Measurements from ENCODE around the gene TBXAS1.

The TBXAS1 gene

DNA sequence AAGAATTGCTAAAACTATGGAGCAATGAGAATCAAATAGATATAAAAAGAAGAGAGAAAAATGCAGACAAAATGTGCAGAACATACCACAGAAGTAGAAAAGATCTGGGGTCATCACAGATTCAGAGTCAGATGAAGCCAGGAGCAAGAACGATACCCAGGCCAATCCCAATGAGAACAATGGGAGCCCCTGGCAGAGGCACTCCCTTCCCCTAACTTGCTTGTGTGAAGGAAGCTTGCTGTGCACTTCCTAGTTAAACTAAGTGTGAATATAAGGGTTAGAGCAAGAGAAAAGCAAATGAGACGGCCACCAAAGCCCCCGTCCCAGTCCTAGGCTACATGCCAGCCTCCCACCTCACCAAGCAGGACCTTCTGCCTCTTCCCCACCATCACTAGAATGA is 221.0 kb downstream of the TBXAS1 start:
- in situ Hi-C loops (cut with MboI; ENCODE audit: low pct_unique_long_range_greater_than_20kb, low sequenced_read_pairs, unreplicated experiment) = no loop called here
- TF ChIP-seq, protein P1, sequence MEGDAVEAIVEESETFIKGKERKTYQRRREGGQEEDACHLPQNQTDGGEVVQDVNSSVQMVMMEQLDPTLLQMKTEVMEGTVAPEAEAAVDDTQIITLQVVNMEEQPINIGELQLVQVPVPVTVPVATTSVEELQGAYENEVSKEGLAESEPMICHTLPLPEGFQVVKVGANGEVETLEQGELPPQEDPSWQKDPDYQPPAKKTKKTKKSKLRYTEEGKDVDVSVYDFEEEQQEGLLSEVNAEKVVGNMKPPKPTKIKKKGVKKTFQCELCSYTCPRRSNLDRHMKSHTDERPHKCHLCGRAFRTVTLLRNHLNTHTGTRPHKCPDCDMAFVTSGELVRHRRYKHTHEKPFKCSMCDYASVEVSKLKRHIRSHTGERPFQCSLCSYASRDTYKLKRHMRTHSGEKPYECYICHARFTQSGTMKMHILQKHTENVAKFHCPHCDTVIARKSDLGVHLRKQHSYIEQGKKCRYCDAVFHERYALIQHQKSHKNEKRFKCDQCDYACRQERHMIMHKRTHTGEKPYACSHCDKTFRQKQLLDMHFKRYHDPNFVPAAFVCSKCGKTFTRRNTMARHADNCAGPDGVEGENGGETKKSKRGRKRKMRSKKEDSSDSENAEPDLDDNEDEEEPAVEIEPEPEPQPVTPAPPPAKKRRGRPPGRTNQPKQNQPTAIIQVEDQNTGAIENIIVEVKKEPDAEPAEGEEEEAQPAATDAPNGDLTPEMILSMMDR (IDR thresholded peaks at IDR 0.05; ENCODE audit: extremely low read depth, insufficient read depth, missing control alignments) = no peak
- DNase-seq (ENCODE audit: low spot score) = no peak

DNA sequence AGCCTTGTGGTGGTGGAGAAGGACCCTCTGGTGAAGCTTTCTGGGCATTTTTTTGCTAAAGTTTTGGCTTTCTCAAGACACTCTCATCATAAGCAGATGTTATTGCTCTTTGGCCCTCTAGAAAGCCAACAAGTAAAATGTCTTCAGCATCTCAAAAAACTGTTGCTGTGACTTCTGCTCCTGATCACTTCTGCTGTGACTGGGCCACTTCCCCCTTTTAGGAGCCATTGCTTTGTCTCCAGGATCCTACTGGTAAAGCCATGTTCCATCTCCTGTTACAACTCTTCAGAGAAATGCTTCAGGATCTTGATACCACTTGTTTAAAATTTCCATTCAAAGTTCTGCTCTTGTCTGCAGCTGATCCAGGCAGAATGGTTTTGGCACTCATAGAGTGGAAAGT is 222.8 kb downstream of the TBXAS1 start:
- DNase-seq (ENCODE audit: low spot score) = no peak
- in situ Hi-C loops (cut with MboI; ENCODE audit: low pct_unique_long_range_greater_than_20kb, low sequenced_read_pairs, unreplicated experiment) = no loop called here
- TF ChIP-seq, protein P1 (IDR thresholded peaks at IDR 0.05; ENCODE audit: extremely low read depth, insufficient read depth, missing control alignments) = no peak

DNA sequence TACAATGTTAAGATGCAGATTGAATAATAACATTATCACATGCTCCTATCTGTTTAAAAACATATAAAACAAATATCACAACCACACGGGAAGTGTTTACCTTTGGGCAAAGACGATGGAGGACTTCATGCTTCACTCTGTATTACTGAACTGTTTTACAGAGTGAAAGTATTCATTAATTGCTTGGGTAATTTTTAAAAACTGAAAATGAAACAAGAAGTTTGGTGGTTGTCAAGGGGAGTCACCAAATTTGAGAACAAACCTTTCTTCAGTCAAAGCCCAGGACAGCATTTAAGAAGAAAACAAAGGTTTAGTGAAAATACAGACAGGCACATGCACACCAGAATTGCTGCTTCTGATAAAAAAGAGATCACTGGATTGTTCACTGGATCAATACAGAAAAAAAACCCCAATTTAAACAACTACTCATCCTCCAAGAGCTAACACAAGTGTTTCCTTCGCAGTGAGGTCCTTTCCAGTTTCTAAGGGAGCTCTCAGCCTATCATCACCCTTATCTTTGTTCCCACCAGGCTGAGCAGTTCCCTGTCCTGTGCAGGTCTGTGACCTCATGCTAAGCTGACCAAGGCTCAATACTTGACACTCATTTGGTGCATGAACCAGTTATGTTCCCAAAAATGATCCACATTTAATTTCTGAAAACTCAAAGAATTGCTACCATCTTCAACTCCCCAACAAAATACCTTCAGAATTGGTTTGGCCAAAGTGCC is 224.9 kb downstream of the TBXAS1 start:
- in situ Hi-C loops (cut with MboI; ENCODE audit: low pct_unique_long_range_greater_than_20kb, low sequenced_read_pairs, unreplicated experiment) = no loop called here
- TF ChIP-seq, protein P1 (IDR thresholded peaks at IDR 0.05; ENCODE audit: extremely low read depth, insufficient read depth, missing control alignments) = no peak
- DNase-seq (ENCODE audit: low spot score) = peak; percentile 69

DNA sequence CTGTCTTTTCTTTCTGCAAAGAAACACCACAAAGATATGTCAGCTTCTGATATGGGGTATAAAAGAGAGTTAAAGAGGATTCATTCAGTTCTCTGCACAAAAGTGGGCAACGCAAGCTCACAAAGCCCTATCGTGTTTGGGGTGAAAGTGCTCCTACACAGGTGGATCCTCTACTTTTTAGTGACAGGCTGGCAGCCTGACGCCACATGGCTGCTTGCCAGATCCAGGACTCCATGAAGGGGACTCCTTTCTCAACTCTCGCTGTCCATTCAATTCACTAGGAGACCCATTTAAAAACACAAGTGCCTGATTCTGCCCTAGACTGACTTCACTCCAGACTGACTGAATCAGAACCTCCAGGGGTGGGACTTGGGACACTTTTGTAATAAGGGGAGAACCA is 225.7 kb downstream of the TBXAS1 start:
- TF ChIP-seq, protein P1 (IDR thresholded peaks at IDR 0.05; ENCODE audit: extremely low read depth, insufficient read depth, missing control alignments) = no peak
- DNase-seq (ENCODE audit: low spot score) = no peak
- in situ Hi-C loops (cut with MboI; ENCODE audit: low pct_unique_long_range_greater_than_20kb, low sequenced_read_pairs, unreplicated experiment) = no loop called here

DNA sequence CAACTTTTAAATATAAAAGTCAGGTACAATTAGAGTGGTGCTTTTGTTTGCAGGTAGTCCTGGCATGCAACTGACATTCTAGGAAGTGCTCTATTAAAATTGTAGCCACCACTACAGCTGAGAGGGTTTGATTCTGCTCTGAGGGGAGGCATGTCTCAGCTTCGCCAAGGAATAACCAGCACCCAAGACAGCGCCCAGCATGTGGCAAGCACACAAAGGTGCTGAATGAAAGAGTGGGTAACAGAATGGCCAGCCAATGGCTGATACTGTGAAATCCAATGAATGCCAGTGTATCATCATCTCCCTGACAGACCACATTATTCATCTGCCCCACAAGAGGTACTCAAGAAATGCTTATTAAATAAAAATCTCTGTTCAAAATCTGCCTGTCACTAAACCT is 226.8 kb downstream of the TBXAS1 start:
- in situ Hi-C loops (cut with MboI; ENCODE audit: low pct_unique_long_range_greater_than_20kb, low sequenced_read_pairs, unreplicated experiment) = no loop called here
- DNase-seq (ENCODE audit: low spot score) = no peak
- TF ChIP-seq, protein P1 (IDR thresholded peaks at IDR 0.05; ENCODE audit: extremely low read depth, insufficient read depth, missing control alignments) = no peak

DNA sequence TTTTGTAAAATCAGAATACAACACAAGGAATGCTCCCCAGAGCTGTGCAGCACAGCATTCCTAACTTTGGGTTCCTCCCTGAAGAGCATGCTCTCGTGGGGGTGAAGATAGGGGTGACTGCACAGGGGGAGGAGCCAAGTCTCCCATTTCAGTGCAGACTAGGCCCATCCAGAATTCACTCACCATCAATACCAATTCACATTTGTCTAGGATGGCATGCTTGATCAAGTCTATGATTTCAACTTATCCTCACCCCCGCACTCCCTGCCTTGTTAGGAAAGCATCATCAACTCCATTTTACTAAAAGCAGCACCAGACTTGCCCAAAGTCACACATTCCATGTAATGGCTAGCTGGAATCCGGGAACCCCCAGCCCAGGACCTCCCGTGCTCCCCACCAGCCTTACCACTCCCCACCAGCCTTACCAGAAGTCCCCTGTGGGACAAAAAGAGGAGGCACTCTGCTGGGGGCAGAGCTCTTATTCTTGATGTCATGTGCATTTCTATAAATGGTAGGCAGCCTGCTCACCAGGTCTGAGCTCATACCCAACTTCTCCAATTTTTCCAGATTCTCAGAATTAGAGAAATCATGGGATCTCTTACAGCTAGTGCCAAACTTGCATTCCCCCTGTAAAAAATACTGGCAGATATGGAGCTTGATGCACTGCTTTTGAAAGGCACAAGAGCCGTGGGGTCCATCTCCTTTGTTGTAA is 227.5 kb downstream of the TBXAS1 start:
- no peak for DNase-seq (ENCODE audit: low spot score)
- in situ Hi-C loops (cut with MboI; ENCODE audit: low pct_unique_long_range_greater_than_20kb, low sequenced_read_pairs, unreplicated experiment) = no loop called here
- TF ChIP-seq, protein P1 (IDR thresholded peaks at IDR 0.05; ENCODE audit: extremely low read depth, insufficient read depth, missing control alignments) = no peak

All from GM13977 (cell line).